Measurements from ENCODE around the gene CLNK. TPM values are rescaled to one million over a fixed set of nuclear protein-coding genes. Genes with fewer than 3 reads are reported as not detected.
"Not testable (repeated sequence)": the region's sequence is repeated elsewhere in the genome, so short reads cannot be mapped to it uniquely, and the experiment has no call there.

CLNK gene
- total and polyA plus RNA-seq, 2 of the 13 experiments (the other 11 are each of a cell fraction or from before 2014, with no cell fraction given): not detected

DNA sequence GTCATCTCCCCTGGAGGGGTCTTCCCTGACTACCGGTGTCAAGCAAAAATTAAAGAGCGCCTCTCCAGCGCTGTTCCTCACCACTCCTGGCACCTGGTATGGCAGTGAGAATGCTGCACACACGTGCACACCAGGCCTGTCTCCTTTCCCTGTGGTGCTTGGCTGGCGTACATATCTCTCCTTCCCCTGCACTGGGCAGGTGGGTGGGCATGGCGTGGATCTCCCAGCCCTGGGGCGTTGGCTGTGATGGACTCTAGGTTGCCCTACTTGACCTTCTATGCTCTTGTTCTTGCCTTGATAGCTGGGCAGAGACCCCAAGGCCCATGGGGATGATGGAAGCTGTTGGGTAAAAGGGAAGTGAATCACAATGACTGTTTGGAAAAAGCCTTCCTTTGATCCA, 109.2 kb downstream of the CLNK start:
- Histone ChIP-seq H3K27me3 (ENCODE audit: control insufficient read depth in 1 of 2, insufficient read depth in 2 of 2, low read length in 2 of 2) (peaks cover 0 to 11% of the 10 kb centered on the region in 2 experiments; a peak in 1 of 5 replicates), H3K4me1 (ENCODE audit: insufficient read depth, low read length) (no peaks in the 10 kb centered on the region), H4K20me1 (ENCODE audit: insufficient read depth, low read length) (no peaks in the 10 kb centered on the region), H3K4me3 (replicated peaks in 1 of 3; ENCODE audit: insufficient read depth in 1 of 3, low read depth in 2 of 3, low read length in 3 of 3) (no peak overlapping the region), H3K9me3 (ENCODE audit: low read length) (no peaks in the 10 kb centered on the region), H3K36me3 (replicated peaks in 1 of 2; ENCODE audit: control insufficient read depth in 1 of 2, insufficient read depth in 2 of 2, low read length in 2 of 2) (no peaks in the 10 kb centered on the region), H3K79me2 (ENCODE audit: insufficient read depth, low read length) (no peaks in the 10 kb centered on the region), H2AFZ (ENCODE audit: low read length) (no peak overlapping the region), H3K9ac (ENCODE audit: insufficient read depth, low read depth, low read length) (no peak overlapping the region), H3K27ac (ENCODE audit: extremely low read length, insufficient read depth, low read length) (no peak overlapping the region), H3K4me2 (ENCODE audit: low read depth, low read length) (no peak overlapping the region)
- no TSS peak for BruUV-seq (replicated peaks)
- in situ Hi-C loops (cut with HindIII; ENCODE audit: extremely low pct_ligation_motif_present, low pct_unique_long_range_greater_than_20kb) (loop anchor here (25.0 kb wide), 1 partner anchor 1137 kb away; no protein-coding TSS in a partner anchor), intact Hi-C loops (cut with micrococcal nuclease; ENCODE audit: unreplicated experiment) (no loop called here)
- ChIA-PET POLR2A (no interaction called here), CTCF (ENCODE audit: low intra/inter-chr PET ratio, low total read pairs) (no interaction called here)
- DNase-seq (ENCODE audit: low spot score) (no peak), FAIRE-seq (no peak), ATAC-seq (no peak)
- TF ChIP-seq, protein P1, sequence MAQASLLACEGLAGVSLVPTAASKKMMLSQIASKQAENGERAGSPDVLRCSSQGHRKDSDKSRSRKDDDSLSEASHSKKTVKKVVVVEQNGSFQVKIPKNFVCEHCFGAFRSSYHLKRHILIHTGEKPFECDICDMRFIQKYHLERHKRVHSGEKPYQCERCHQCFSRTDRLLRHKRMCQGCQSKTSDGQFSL (CRISPR knock-in tag; IDR thresholded peaks at IDR 0.05): no peak
- no peak for TF ChIP-seq MEF2D (CRISPR knock-in tag; IDR thresholded peaks at IDR 0.05)
- 66% methylated on average over 4 of the region's 7 CpGs for WGBS (ENCODE audit: low lambda C conversion rate)

DNA sequence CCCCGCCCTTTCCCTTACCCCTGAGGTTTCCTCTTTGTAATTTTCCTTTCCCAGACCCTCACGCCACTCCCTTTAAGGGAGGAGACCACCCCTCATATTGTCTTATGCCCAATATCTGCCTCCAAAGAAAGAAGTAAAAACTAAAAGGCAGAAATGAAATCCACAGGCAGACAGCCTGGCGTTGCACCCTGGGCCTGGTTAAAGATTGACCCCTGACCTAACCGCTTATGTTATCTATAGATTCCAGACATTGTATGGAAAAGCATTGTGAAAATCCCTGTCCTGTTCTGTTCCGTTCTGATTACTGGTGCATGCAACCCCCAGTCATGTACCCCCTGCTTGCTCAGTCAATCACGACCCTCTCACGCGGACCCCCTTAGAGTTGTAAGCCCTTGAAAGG, 110.0 kb downstream of the CLNK start:
- POLR2A ChIA-PET; FAIRE-seq; H2AFZ ChIP-seq (ENCODE audit: low read length); DNase-seq (ENCODE audit: low spot score); in situ Hi-C loops (cut with HindIII; ENCODE audit: extremely low pct_ligation_motif_present, low pct_unique_long_range_greater_than_20kb); H3K9ac ChIP-seq (ENCODE audit: insufficient read depth, low read depth, low read length); BruUV-seq (replicated peaks); H3K36me3 ChIP-seq (replicated peaks in 1 of 2; ENCODE audit: control insufficient read depth in 1 of 2, insufficient read depth in 2 of 2, low read length in 2 of 2); ATAC-seq; H3K79me2 ChIP-seq (ENCODE audit: insufficient read depth, low read length); H3K4me1 ChIP-seq (ENCODE audit: insufficient read depth, low read length); H4K20me1 ChIP-seq (ENCODE audit: insufficient read depth, low read length); intact Hi-C loops (cut with micrococcal nuclease; ENCODE audit: unreplicated experiment); H3K4me2 ChIP-seq (ENCODE audit: low read depth, low read length); CTCF ChIA-PET (ENCODE audit: low intra/inter-chr PET ratio, low total read pairs); H3K27ac ChIP-seq (ENCODE audit: extremely low read length, insufficient read depth, low read length); H3K9me3 ChIP-seq (ENCODE audit: low read length); H3K4me3 ChIP-seq (replicated peaks in 1 of 3; ENCODE audit: insufficient read depth in 1 of 3, low read depth in 2 of 3, low read length in 3 of 3): not testable (repeated sequence)
- 26% methylated on average over 8 of the region's 8 CpGs for WGBS (ENCODE audit: low lambda C conversion rate)
- peaks cover 0 to 11% of the 10 kb centered on the region in 2 experiments; a peak in 1 of 5 replicates for H3K27me3 ChIP-seq (ENCODE audit: control insufficient read depth in 1 of 2, insufficient read depth in 2 of 2, low read length in 2 of 2)
